Measurements from ENCODE around the gene LAMB4.

DNA sequence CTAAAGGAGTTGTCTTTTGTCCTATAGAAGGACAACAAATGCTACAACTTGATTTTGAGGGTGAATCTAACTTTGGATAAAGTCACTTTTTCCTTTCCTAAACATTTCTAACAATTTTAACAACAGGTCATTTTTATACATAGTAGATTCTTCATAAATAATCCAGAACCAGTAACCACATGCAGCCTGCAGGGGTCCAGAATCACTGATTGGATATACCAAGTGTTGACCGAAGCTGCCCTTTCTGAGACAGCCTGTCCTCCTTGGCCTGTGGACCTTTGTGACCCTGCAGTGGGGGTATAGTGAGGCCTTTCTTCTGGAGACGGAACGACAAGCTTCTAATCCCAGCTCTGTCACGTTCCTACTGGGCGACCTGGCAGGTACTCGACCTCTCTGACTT, 34.8 kb upstream of the LAMB4 start:
- TF ChIP-seq EZH2 (IDR thresholded peaks at IDR 0.05; ENCODE audit: insufficient read depth, poor library complexity, severe bottlenecking) = no peak
- TF ChIP-seq EZH2phosphoT487 (IDR thresholded peaks at IDR 0.05; ENCODE audit: insufficient read depth, low read depth) = no peak

Measured in GM23248 (cell line).